ENCODE measurements around the gene CD101. TPM values are rescaled to one million over a fixed set of nuclear protein-coding genes. Genes with fewer than 3 reads are reported as not detected.

Gene CD101
- total and polyA plus RNA-seq, 4 donors = 2.0 to 17.8 (median 4.4) TPM

DNA sequence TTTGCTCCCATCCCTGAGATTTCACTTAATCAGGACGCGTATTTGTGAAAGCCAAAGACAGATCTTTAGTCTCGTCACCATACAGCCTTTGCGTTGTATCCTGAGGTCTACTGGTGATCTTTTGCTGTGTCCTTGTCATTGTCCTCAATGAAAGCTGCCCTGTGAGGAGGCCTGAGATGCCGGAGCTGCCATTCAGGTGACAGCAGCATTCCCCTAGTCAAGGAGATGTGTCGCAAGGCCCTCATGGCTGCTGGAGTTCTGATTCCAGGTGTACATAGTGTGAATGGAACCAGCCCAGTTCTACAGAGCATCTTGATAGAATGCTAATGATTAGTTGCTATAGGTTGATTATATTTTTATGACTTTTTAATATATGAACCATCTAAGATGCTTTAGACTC, 82.7 kb downstream of the CD101 start:
- H3K27me3 ChIP-seq (ENCODE audit: control insufficient read depth in 3 of 3, insufficient read depth in 3 of 3, low read length in 2 of 3) = no peaks in the 10 kb centered on the region
- ATAC-seq (ENCODE audit: insufficient read depth, low FRiP score) (no peak), DNase-seq (no peak)
- 79 to 82% methylated on average over 6 of the region's 6 CpGs for WGBS, 2 donors
- H3K4me3 ChIP-seq = no peak overlapping the region
- TF ChIP-seq, protein P1, sequence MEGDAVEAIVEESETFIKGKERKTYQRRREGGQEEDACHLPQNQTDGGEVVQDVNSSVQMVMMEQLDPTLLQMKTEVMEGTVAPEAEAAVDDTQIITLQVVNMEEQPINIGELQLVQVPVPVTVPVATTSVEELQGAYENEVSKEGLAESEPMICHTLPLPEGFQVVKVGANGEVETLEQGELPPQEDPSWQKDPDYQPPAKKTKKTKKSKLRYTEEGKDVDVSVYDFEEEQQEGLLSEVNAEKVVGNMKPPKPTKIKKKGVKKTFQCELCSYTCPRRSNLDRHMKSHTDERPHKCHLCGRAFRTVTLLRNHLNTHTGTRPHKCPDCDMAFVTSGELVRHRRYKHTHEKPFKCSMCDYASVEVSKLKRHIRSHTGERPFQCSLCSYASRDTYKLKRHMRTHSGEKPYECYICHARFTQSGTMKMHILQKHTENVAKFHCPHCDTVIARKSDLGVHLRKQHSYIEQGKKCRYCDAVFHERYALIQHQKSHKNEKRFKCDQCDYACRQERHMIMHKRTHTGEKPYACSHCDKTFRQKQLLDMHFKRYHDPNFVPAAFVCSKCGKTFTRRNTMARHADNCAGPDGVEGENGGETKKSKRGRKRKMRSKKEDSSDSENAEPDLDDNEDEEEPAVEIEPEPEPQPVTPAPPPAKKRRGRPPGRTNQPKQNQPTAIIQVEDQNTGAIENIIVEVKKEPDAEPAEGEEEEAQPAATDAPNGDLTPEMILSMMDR (IDR thresholded peaks at IDR 0.05; ENCODE audit: control extremely low read depth, extremely low read depth) = no peak
- no peaks in the 10 kb centered on the region for H3K9me3 ChIP-seq (ENCODE audit: control insufficient read depth in 4 of 4, insufficient read depth in 3 of 4, low read length in 3 of 4)
- no peak overlapping the region for H3K27ac ChIP-seq (ENCODE audit: low read depth in 1 of 2, low read length in 1 of 2)
- H3K4me1 ChIP-seq (ENCODE audit: control insufficient read depth in 5 of 5, insufficient read depth in 5 of 5, low read length in 5 of 5) = no peaks in the 10 kb centered on the region
- peaks cover 2 to 7% (median 4%) of the 10 kb centered on the region in 4 donors for H3K36me3 ChIP-seq (ENCODE audit: control insufficient read depth in 4 of 4, insufficient read depth in 4 of 4, low read length in 4 of 4)
- H3K9ac ChIP-seq (ENCODE audit: insufficient read depth in 1 of 2, low read length in 2 of 2) = no peak overlapping the region

Small RNAs within 50 kb of the gene (small RNA-seq; reads per million reads assigned to genes)
- not detected for gene RNA5SP55 (ENCODE audit: low replicate concordance)

Other genes starting within 250 kb of the CD101 start
- gene CD2, start 247.3 kb upstream of the CD101 start, total RNA-seq = 1 to 10 TPM; 2.4 to 4.8 TPM
- 1 to 10 TPM; 5.0 to 5.2 TPM for gene CD2, start 247.3 kb upstream of the CD101 start, polyA plus RNA-seq
- gene PTGFRN, start 91.8 kb upstream of the CD101 start, total RNA-seq = 10 to 100 TPM; 29.2 to 51.7 TPM
- gene PTGFRN, start 91.8 kb upstream of the CD101 start, polyA plus RNA-seq = 10 to 100 TPM in 1 of 2 donors, 1 to 10 TPM in 1; 8.0 to 20.6 TPM
- gene TTF2, start 58.6 kb downstream of the CD101 start, total RNA-seq = 10 to 100 TPM; 17.9 to 21.0 TPM
- gene TTF2, start 58.6 kb downstream of the CD101 start, polyA plus RNA-seq = 1 to 10 TPM; 3.9 to 5.2 TPM
- gene TRIM45, start 120.0 kb downstream of the CD101 start, total RNA-seq = 1 to 10 TPM; 3.1 to 6.0 TPM
- gene TRIM45, start 120.0 kb downstream of the CD101 start, polyA plus RNA-seq = 1 to 10 TPM in 1 of 2 donors, under 1 TPM in 1; 0.41 to 2.8 TPM
- gene VTCN1, start 209.2 kb downstream of the CD101 start, total RNA-seq = 1 to 10 TPM; 3.0 to 3.9 TPM
- gene VTCN1, start 209.2 kb downstream of the CD101 start, polyA plus RNA-seq = under 1 TPM; 0.45 to 0.84 TPM

All from lung (tissue), 13 donors.